ENCODE measurements around the gene DCC. TPM values are rescaled to one million over a fixed set of nuclear protein-coding genes. Genes with fewer than 3 reads are reported as not detected.

The DCC gene
- polyA plus RNA-seq, 1 of the 3 experiments (the other 2 are of a cell fraction), result 0.20 TPM

DNA sequence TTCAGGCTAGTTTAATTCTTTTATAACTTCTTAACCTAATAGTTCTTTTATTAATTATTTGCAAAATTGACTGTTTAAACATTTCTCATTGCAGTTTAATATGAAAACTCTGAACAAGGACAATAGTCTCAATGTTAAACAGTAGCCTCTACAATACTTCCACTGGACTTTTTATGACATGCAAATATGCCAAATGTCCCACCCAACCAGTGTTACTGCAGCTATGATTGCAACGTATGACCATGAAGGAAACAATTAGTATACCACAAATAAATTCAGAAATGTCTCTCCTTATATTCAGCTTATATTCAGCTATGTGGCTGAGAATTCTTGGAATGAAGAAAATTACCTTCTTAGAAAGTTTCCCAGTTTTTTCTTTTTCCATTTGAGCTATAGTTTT, 688.6 kb downstream of the DCC start:
- CTCF ChIA-PET, result no interaction called here
- 4% methylated on average over 1 of the region's 1 CpG for WGBS (ENCODE audit: low lambda C conversion rate)
- Histone ChIP-seq H2AFZ (ENCODE audit: low read depth) (no peak overlapping the region), H3K9me3 (no peaks in the 10 kb centered on the region), H3K4me3 (ENCODE audit: low read depth in 2 of 2, low read length in 1 of 2) (no peak overlapping the region), H3F3A (replicated peaks; ENCODE audit: insufficient read depth) (no peaks in the 10 kb centered on the region), H3K27ac (ENCODE audit: low read depth in 2 of 2, low read length in 1 of 2) (no peak overlapping the region), H3K9me2 (no peaks in the 10 kb centered on the region), H3K27me3 (ENCODE audit: insufficient read depth) (no peaks in the 10 kb centered on the region), H3K9ac (no peak overlapping the region), H4K20me1 (ENCODE audit: insufficient read depth) (no peaks in the 10 kb centered on the region), H3K79me2 (ENCODE audit: insufficient read depth) (no peaks in the 10 kb centered on the region), H3K4me1 (ENCODE audit: control insufficient read depth in 1 of 2, insufficient read depth in 2 of 2, low read depth in 1 of 2, low read length in 1 of 2) (no peaks in the 10 kb centered on the region), H3K36me3 (replicated peaks in 1 of 2; ENCODE audit: control insufficient read depth in 1 of 2, insufficient read depth in 2 of 2, low read length in 1 of 2) (no peaks in the 10 kb centered on the region), H3K4me2 (no peak overlapping the region)
- no peak for DNase-seq
- POLR2A ChIA-PET, result no interaction called here
- TF ChIP-seq, protein P1, sequence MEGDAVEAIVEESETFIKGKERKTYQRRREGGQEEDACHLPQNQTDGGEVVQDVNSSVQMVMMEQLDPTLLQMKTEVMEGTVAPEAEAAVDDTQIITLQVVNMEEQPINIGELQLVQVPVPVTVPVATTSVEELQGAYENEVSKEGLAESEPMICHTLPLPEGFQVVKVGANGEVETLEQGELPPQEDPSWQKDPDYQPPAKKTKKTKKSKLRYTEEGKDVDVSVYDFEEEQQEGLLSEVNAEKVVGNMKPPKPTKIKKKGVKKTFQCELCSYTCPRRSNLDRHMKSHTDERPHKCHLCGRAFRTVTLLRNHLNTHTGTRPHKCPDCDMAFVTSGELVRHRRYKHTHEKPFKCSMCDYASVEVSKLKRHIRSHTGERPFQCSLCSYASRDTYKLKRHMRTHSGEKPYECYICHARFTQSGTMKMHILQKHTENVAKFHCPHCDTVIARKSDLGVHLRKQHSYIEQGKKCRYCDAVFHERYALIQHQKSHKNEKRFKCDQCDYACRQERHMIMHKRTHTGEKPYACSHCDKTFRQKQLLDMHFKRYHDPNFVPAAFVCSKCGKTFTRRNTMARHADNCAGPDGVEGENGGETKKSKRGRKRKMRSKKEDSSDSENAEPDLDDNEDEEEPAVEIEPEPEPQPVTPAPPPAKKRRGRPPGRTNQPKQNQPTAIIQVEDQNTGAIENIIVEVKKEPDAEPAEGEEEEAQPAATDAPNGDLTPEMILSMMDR (IDR thresholded peaks at IDR 0.05), result no peak
- TF ChIP-seq, protein P2, sequence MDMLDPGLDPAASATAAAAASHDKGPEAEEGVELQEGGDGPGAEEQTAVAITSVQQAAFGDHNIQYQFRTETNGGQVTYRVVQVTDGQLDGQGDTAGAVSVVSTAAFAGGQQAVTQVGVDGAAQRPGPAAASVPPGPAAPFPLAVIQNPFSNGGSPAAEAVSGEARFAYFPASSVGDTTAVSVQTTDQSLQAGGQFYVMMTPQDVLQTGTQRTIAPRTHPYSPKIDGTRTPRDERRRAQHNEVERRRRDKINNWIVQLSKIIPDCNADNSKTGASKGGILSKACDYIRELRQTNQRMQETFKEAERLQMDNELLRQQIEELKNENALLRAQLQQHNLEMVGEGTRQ (IDR thresholded peaks at IDR 0.05; ENCODE audit: borderline replicate concordance, low read depth, low read length), result no peak
- TF ChIP-seq GABPA (IDR thresholded peaks at IDR 0.05; ENCODE audit: low read depth) (no peak), FOXJ3 (CRISPR knock-in tag; IDR thresholded peaks at IDR 0.05) (no peak), TEAD4 (IDR thresholded peaks at IDR 0.05; ENCODE audit: borderline replicate concordance, insufficient read depth) (no peak), SIN3A (IDR thresholded peaks at IDR 0.05; ENCODE audit: borderline replicate concordance, low read depth, low read length) (no peak), CHD2 (IDR thresholded peaks at IDR 0.05; ENCODE audit: low read length, partially characterized antibody) (no peak), MXI1 (IDR thresholded peaks at IDR 0.05; ENCODE audit: low read depth, low read length) (no peak), YY1 (IDR thresholded peaks at IDR 0.05; ENCODE audit: low read depth) (no peak)
- TF ChIP-seq, protein P3, sequence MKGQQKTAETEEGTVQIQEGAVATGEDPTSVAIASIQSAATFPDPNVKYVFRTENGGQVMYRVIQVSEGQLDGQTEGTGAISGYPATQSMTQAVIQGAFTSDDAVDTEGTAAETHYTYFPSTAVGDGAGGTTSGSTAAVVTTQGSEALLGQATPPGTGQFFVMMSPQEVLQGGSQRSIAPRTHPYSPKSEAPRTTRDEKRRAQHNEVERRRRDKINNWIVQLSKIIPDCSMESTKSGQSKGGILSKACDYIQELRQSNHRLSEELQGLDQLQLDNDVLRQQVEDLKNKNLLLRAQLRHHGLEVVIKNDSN (IDR thresholded peaks at IDR 0.05; ENCODE audit: borderline replicate concordance, low read depth), result no peak

DNA sequence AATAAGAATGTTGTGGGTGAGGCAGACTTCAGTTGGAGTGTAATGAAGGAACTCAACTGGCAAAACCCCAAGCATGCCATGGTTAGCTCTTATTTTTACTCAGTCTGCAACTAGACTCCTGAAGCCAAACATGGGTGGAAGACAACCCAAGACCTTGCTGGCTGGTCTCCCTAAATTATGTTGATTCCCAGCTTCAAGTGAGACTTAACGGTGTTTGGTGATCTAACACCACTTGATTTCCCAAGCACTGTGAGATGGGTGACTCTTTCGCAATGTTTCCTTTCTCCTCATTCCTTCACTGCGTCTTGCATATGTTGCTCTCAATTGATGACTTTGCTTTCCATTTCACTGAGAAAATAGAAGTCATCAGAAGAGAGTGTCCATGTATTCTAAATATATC, 693.1 kb downstream of the DCC start:
- no peaks in the 10 kb centered on the region for H3K9me3 ChIP-seq
- no peaks in the 10 kb centered on the region for H4K20me1 ChIP-seq (ENCODE audit: insufficient read depth)
- DNase-seq, result no peak
- H3K4me3 ChIP-seq (ENCODE audit: low read depth in 2 of 2, low read length in 1 of 2), result no peak overlapping the region
- no peaks in the 10 kb centered on the region for H3K79me2 ChIP-seq (ENCODE audit: insufficient read depth)
- H3K27me3 ChIP-seq (ENCODE audit: insufficient read depth), result no peaks in the 10 kb centered on the region
- no peaks in the 10 kb centered on the region for H3F3A ChIP-seq (replicated peaks; ENCODE audit: insufficient read depth)
- POLR2A ChIA-PET, result no interaction called here
- CTCF ChIA-PET, result no interaction called here
- no peak overlapping the region for H3K27ac ChIP-seq (ENCODE audit: low read depth in 2 of 2, low read length in 1 of 2)
- no peak overlapping the region for H3K4me2 ChIP-seq
- H3K36me3 ChIP-seq (replicated peaks in 1 of 2; ENCODE audit: control insufficient read depth in 1 of 2, insufficient read depth in 2 of 2, low read length in 1 of 2), result no peaks in the 10 kb centered on the region
- H3K9me2 ChIP-seq, result no peaks in the 10 kb centered on the region
- no peaks in the 10 kb centered on the region for H3K4me1 ChIP-seq (ENCODE audit: control insufficient read depth in 1 of 2, insufficient read depth in 2 of 2, low read depth in 1 of 2, low read length in 1 of 2)
- 56% methylated on average over 3 of the region's 3 CpGs for WGBS (ENCODE audit: low lambda C conversion rate)
- no peak overlapping the region for H3K9ac ChIP-seq
- no peak overlapping the region for H2AFZ ChIP-seq (ENCODE audit: low read depth)
- TF ChIP-seq FOSL2 (IDR thresholded peaks at IDR 0.05; ENCODE audit: borderline replicate concordance, low read depth), result no peak
- TF ChIP-seq RCOR1 (IDR thresholded peaks at IDR 0.05; ENCODE audit: low read length), result no peak
- TF ChIP-seq, protein P4, sequence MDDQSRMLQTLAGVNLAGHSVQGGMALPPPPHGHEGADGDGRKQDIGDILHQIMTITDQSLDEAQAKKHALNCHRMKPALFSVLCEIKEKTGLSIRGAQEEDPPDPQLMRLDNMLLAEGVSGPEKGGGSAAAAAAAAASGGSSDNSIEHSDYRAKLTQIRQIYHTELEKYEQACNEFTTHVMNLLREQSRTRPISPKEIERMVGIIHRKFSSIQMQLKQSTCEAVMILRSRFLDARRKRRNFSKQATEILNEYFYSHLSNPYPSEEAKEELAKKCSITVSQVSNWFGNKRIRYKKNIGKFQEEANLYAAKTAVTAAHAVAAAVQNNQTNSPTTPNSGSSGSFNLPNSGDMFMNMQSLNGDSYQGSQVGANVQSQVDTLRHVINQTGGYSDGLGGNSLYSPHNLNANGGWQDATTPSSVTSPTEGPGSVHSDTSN (IDR thresholded peaks at IDR 0.05), result no peak
- TF ChIP-seq, protein P5, sequence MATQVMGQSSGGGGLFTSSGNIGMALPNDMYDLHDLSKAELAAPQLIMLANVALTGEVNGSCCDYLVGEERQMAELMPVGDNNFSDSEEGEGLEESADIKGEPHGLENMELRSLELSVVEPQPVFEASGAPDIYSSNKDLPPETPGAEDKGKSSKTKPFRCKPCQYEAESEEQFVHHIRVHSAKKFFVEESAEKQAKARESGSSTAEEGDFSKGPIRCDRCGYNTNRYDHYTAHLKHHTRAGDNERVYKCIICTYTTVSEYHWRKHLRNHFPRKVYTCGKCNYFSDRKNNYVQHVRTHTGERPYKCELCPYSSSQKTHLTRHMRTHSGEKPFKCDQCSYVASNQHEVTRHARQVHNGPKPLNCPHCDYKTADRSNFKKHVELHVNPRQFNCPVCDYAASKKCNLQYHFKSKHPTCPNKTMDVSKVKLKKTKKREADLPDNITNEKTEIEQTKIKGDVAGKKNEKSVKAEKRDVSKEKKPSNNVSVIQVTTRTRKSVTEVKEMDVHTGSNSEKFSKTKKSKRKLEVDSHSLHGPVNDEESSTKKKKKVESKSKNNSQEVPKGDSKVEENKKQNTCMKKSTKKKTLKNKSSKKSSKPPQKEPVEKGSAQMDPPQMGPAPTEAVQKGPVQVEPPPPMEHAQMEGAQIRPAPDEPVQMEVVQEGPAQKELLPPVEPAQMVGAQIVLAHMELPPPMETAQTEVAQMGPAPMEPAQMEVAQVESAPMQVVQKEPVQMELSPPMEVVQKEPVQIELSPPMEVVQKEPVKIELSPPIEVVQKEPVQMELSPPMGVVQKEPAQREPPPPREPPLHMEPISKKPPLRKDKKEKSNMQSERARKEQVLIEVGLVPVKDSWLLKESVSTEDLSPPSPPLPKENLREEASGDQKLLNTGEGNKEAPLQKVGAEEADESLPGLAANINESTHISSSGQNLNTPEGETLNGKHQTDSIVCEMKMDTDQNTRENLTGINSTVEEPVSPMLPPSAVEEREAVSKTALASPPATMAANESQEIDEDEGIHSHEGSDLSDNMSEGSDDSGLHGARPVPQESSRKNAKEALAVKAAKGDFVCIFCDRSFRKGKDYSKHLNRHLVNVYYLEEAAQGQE (IDR thresholded peaks at IDR 0.05; ENCODE audit: low read depth, low read length), result no peak
- TF ChIP-seq TCF12 (IDR thresholded peaks at IDR 0.05), result no peak
- no peak for TF ChIP-seq RFX5 (IDR thresholded peaks at IDR 0.05; ENCODE audit: low read length)
